Ovary (tissue), 3 donors: ENCODE data around the gene LMF1.

Source experiments
- CTCF ChIP-seq, 3 donors: fragments of 450-650 bp in 2 of 3; fragments of 200-600 bp in 1 of 3; IDR thresholded peaks; one replicate each; pipeline versions ENCODE4 v1.5.1 to v1.8.0; 2016 to 2022; ENCODE audit warnings: antibody characterized with exemption in 3 of 3, mild to moderate bottlenecking in 1 of 3
- POLR2A ChIP-seq: fragments of 450-650 bp; IDR thresholded peaks from one replicate; pipeline ENCODE4 v1.6.1; 2017; ENCODE audit warnings: antibody characterized with exemption, mild to moderate bottlenecking, moderate library complexity
- donor health status: DM: no; HTN: no; CAD: no.

DNA sequence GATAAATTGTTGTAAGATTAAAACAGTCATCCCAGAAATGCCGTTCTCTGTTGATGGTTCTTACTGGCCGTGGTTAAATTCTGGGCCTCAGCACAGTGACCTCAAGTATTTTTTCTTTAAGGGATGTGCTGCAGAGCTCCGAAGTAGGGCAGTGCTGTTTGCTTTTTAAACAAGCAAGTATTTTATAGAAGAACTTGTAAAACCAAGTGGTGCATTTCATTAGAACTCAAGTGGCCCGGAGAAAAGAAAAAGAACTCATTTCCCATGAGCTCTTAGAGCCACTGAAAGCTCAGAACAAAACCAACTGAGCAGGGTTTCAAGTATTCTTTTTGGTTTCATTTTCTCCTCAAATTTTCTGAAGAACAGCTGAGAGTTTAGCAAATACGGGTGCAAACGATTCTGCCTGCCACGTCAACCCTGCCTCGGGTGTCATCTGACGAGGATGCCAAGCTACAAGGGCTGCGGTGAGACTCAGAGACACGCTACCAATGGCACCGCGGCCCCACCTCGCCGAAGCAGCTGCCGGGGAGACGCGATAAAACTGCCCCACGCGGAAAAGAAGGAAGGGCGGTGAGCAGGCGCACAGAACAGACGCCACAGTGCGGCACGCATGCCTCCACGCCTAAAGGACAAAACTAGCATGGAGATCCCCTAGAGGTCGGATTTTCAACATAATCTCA, 6.3 kb downstream of the LMF1 start:
- no peak for TF ChIP-seq CTCF (IDR thresholded peaks at IDR 0.05)
- no peak for TF ChIP-seq POLR2A
